Neuron (in vitro differentiated cells): ENCODE measurements around the gene IFI16.
"Not testable (repeated sequence)": the region's sequence is repeated elsewhere in the genome, so short reads cannot be mapped to it uniquely, and the experiment has no call there.

Source experiments
- H2AFZ ChIP-seq: one replicate; pipeline ENCODE4 v1.6.1; 2013; ENCODE audit warnings: low read depth, mild to moderate bottlenecking, inconsistent platforms, low read length, moderate library complexity
- H3K27me3 ChIP-seq: one replicate; pipeline ENCODE4 v1.6.1; 2013; ENCODE audit warnings: low read length; ENCODE audit not compliant: insufficient read depth
- H3K36me3 ChIP-seq: one replicate; pipeline ENCODE4 v1.6.1; 2013; ENCODE audit warnings: low read length; ENCODE audit not compliant: insufficient read depth
- H3K4me1 ChIP-seq: one replicate; pipeline ENCODE4 v1.6.1; 2013; ENCODE audit warnings: low read length; ENCODE audit not compliant: insufficient read depth
- H3K4me3 ChIP-seq: 2 replicates; pipeline ENCODE4 v1.5.1; 2013; ENCODE audit warnings: mild to moderate bottlenecking, low read length, moderate library complexity
- H3K9me3 ChIP-seq: one replicate; pipeline ENCODE4 v1.6.1; 2013; ENCODE audit warnings: low read length

IFI16 gene

DNA sequence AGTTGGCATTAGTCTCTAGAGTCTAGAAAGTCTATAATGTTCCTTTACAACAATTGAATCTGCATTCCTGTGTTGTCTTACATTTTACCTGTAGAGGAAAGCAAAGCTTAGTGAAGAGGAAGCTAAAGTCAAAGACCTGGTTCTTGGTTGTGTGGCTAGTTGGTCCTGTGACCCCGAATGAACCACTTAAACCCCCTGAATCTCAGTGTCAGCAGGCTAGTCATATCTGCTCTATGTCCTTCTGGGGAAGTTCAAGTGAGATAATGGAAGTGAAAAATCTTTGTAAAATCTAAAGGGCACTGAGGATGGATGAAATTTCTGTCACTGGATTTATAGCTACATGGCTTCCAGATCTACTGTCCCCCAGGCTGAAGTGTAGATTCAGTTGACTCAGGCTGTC lies 90.9 kb downstream of the IFI16 start:
- H2AFZ ChIP-seq = no peak overlapping the region
- H3K36me3 ChIP-seq = no peaks in the 10 kb centered on the region

GRCh38 chr1:159103021-159103420 lies 93.3 kb downstream of the IFI16 start:
- not testable (repeated sequence) for H3K4me3 ChIP-seq, H3K36me3 ChIP-seq, H2AFZ ChIP-seq, H3K9me3 ChIP-seq, H3K4me1 ChIP-seq, H3K27me3 ChIP-seq

More for the DNA sequence above, 90.9 kb downstream of the IFI16 start:
- no peaks in the 10 kb centered on the region for H3K4me1 ChIP-seq
- no peaks in the 10 kb centered on the region for H3K27me3 ChIP-seq
- no peak overlapping the region for H3K4me3 ChIP-seq
- no peaks in the 10 kb centered on the region for H3K9me3 ChIP-seq
